Thoracic aorta (tissue), 2 donors: ENCODE data around the gene CYTH1. TPM values are rescaled to one million over a fixed set of nuclear protein-coding genes. Genes with fewer than 3 reads are reported as not detected.
A peak's percentile ranks its signal among the peaks of the same experiment; 100 is the strongest.

Experiments used
- ATAC-seq: fragments of 150-250 bp; one replicate; pipeline ENCODE4 v1.8.0; 2017; ENCODE audit warnings: low read depth; ENCODE audit not compliant: insufficient number of reproducible peaks, low FRiP score
- DNase-seq: peaks from one replicate; pipeline ENCODE4 v3.0.0-alpha.2; 2020; ENCODE audit warnings: low spot score
- H3K27ac ChIP-seq, 2 donors: fragments of 200-600 bp; sonication (generic); 1 replicate in 1 of 2; 2 replicates in 1 of 2; pipeline ENCODE4 v1.5.1; 2016; ENCODE audit warnings: mild to moderate bottlenecking in 2 of 2, moderate library complexity in 2 of 2
- H3K27me3 ChIP-seq: fragments of 200-600 bp; sonication (generic); replicated peaks from 2 replicates; pipeline ENCODE4 v1.6.0; 2016; ENCODE audit warnings: mild to moderate bottlenecking; ENCODE audit not compliant: insufficient read depth
- H3K36me3 ChIP-seq: fragments of 200-600 bp; sonication (generic); one replicate; pipeline ENCODE4 v1.5.1; 2016
- H3K4me1 ChIP-seq, 2 donors: fragments of 200-600 bp; sonication (generic); 1 replicate in 1 of 2; 2 replicates in 1 of 2; pipeline versions ENCODE4 v1.5.1 to v1.6.0; 2016; ENCODE audit warnings: low read depth in 2 of 2, mild to moderate bottlenecking in 1 of 2; ENCODE audit not compliant: control insufficient read depth in 1 of 2
- H3K4me3 ChIP-seq: fragments of 200-600 bp; sonication (generic); 2 replicates; pipeline ENCODE4 v1.5.1; 2016; ENCODE audit warnings: mild to moderate bottlenecking
- H3K9me3 ChIP-seq: fragments of 200-600 bp; sonication (generic); 2 replicates; pipeline ENCODE4 v1.5.1; 2016
- total RNA-seq, 2 donors: library from RNA; depleted of rRNA; stranded (reverse); fragments of >200 nt; gene quantifications; one replicate each; pipeline versions ENCODE4 v1.1.0 to v1.2.3, GENCODE V29; 2016
- TF ChIP-seq, protein P1 (sequence below): fragments of 200-600 bp; sonication (generic); IDR thresholded peaks from one replicate; pipeline ENCODE4 v1.5.1; 2019; ENCODE audit warnings: antibody characterized with exemption

CYTH1 gene
- total RNA-seq, 2 donors from 2014 or later = 79.2 to 79.4 TPM

DNA sequence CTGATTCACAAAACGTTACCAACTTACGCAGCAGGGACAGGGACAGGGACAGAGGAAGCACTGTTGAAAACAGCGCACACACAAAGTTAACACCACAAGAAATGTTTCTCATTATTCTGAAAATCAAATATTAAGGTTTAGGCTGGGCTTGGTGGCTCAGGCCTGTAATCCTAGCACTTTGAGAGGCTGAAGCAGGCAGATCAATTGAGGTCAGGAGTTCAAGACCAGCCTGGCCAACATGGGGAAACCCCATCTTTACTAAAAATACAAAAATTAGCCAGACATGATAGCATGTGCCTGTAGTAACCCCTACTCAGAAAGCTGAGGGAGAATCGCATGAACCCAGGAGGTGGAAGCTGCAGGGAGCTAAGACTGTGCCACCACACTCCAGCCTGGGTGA is 4.2 kb downstream of the CYTH1 start:
- TF ChIP-seq, protein P1, sequence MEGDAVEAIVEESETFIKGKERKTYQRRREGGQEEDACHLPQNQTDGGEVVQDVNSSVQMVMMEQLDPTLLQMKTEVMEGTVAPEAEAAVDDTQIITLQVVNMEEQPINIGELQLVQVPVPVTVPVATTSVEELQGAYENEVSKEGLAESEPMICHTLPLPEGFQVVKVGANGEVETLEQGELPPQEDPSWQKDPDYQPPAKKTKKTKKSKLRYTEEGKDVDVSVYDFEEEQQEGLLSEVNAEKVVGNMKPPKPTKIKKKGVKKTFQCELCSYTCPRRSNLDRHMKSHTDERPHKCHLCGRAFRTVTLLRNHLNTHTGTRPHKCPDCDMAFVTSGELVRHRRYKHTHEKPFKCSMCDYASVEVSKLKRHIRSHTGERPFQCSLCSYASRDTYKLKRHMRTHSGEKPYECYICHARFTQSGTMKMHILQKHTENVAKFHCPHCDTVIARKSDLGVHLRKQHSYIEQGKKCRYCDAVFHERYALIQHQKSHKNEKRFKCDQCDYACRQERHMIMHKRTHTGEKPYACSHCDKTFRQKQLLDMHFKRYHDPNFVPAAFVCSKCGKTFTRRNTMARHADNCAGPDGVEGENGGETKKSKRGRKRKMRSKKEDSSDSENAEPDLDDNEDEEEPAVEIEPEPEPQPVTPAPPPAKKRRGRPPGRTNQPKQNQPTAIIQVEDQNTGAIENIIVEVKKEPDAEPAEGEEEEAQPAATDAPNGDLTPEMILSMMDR = no peak
- Histone ChIP-seq H3K4me1 (peaks cover 0 to 9% of the 10 kb centered on the region in 2 donors), H3K9me3 (no peaks in the 10 kb centered on the region), H3K4me3 (no peak overlapping the region), H3K27me3 (no peaks in the 10 kb centered on the region), H3K36me3 (no peaks in the 10 kb centered on the region), H3K27ac (no peak overlapping the region)
- no peak for DNase-seq
- ATAC-seq = no peak

GRCh38 chr17:78774956-78775571 is 7.0 kb downstream of the CYTH1 start:
- peaks cover 0 to 9% of the 10 kb centered on the region in 2 donors for H3K4me1 ChIP-seq
- no peaks in the 10 kb centered on the region for H3K9me3 ChIP-seq
- DNase-seq (no peak), ATAC-seq (no peak)
- no peaks in the 10 kb centered on the region for H3K36me3 ChIP-seq
- TF ChIP-seq, protein P1 = no peak
- peak overlapping the region; percentile 30 for H3K4me3 ChIP-seq
- H3K27me3 ChIP-seq = no peaks in the 10 kb centered on the region
- H3K27ac ChIP-seq = peak overlapping the region in 1 of 2 donors; percentile 14

GRCh38 chr17:78774453-78774852 is 7.6 kb downstream of the CYTH1 start:
- TF ChIP-seq, protein P1 = no peak
- Histone ChIP-seq H3K9me3 (no peaks in the 10 kb centered on the region), H3K4me1 (peaks cover 0 to 9% of the 10 kb centered on the region in 2 donors), H3K36me3 (no peaks in the 10 kb centered on the region), H3K27ac (peak overlapping the region in 1 of 2 donors; percentile 14), H3K27me3 (no peaks in the 10 kb centered on the region), H3K4me3 (peak overlapping the region; percentile 30)
- DNase-seq (no peak), ATAC-seq (no peak)

DNA sequence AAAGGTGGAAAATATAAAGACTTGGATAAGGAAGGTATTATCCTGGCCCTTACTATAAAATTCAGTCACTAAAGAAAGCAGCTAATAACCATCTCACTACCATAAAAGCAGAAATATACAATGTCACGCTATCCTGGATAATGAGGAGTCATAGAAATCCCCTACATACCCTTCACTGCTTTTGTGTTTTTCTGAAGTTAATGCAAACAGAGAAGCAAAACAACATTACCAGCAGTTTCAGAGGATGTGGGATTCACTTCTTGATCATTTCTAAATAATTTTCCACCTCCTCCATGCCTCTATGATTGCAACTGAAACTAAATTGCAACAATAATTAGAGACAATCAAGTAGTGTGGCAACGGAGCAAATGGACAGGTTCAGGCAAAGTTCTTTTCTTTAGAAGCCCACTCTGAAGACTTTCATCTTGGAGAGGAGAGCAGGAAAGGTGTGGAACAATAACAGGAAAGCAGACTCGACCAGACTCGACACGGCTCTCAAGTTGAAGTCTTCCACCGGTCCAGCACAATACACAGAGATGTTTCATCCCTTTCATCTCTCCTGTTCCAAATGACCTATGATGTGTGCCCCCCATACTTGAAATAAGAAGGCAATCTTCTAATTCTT is 10.2 kb downstream of the CYTH1 start:
- H3K4me1 ChIP-seq = peaks cover 0 to 9% of the 10 kb centered on the region in 2 donors
- H3K4me3 ChIP-seq = no peak overlapping the region
- ATAC-seq (no peak), DNase-seq (no peak)
- H3K9me3 ChIP-seq = no peaks in the 10 kb centered on the region
- no peak overlapping the region for H3K27ac ChIP-seq
- H3K27me3 ChIP-seq = no peaks in the 10 kb centered on the region
- TF ChIP-seq, protein P1 = no peak
- no peaks in the 10 kb centered on the region for H3K36me3 ChIP-seq

DNA sequence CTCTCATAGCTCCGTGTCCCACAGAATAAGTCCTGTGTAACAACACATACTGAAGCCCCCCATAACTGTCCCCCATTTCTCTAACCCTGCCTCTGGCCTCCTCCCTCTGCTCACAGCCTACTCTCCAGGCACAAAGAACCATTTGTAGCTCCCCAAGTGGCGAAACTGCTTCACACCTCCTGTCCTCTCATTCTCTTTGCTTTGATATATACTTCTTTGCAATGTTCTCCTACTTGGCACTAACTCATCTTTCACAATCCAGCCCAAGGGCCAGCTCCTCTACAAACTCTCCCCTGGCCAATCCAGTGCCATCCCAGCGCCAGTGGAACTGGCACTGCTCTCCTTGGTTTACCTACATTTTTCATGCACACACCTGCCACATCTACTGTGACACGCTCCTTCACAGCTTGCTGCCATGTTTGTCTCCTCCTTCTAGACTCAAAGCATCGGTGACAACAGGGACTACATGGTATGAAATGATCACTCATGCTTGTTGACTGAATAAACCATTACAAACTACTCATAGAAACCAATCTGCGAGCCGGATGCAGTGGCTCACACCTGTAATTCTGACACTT is 12.8 kb downstream of the CYTH1 start:
- no peaks in the 10 kb centered on the region for H3K27me3 ChIP-seq
- H3K4me1 ChIP-seq = peaks cover 0 to 1% of the 10 kb centered on the region in 2 donors
- no peak overlapping the region for H3K27ac ChIP-seq
- no peaks in the 10 kb centered on the region for H3K9me3 ChIP-seq
- no peak overlapping the region for H3K4me3 ChIP-seq
- ATAC-seq (no peak), DNase-seq (no peak)
- TF ChIP-seq, protein P1 = no peak
- no peaks in the 10 kb centered on the region for H3K36me3 ChIP-seq
